ENCODE data around the gene EYS.

The EYS gene

GRCh38 chr6:65707126-65707826, at the start of gene EYS:
Gene EYS, minus strand, starts transcription at chr6:65707226. Its CDS starts 211,816 bp downstream, at chr6:65495410.
- DNase-seq = no peak

DNA sequence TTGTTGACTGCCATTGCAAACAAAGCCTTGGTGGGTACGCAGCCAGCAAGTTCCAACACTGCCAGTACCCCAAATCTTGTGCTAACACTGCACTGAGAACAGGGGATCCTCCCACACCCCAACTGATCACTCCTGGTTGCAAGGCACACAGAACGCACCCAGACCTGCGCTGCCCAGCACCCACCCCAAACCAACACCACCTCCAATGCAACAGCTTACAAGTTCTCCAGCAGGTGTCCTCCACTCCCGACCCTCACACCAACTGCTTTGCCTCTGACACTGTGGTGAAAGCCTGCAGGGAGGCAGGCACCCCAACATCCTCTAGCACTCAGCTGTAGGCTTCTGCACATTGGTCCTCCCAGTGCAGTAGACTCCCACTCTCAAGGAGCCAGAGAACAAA, 39.3 kb upstream of the EYS start:
- no peak for DNase-seq

DNA sequence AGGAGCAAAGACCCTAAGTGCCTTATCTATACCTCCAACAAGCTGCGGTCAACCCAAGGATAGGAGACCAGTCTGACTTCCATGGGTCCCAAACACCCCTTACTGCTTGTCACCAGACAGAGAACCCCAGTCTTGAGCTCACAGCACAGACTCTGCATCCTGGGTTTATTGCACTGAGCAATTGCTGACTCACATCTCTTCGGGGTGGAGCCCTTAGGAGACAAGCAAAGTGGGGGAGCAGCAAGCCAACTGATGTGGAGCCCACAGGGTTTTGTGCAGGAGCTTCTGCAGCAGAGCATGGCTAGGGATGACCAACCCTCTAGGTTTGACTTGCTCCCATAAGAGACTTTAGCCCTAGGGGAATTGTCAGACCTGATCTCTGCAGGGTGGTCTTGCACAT, 38.6 kb upstream of the EYS start:
- DNase-seq = no peak

DNA sequence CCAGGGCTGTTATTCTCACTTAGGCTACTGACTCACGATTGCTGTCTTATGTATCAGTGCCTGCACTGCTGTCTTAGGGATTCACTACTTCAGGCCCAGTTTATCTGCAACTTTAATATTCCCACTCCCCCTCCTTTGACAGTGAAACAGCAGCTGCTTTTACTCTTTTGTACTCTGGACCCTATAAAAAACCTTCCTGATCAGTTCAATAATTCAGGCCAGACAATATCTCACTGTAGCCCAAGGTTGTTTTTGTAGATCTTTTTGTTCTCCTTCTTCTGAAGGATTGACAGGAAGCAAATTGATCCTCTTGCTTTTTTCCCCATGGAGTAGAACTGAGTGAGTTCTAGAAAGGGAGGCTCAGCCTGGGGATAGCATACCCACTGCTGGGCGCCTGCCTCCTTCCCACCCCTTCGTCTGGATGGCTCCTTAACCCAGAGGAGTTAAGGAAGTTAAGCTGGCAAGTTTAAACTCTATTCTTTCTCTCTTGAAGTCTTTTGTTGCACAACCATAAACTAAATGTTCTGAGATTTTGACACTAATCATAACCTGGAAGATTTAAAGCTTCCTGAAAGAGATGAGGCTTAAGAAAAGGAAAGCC, 22.0 kb upstream of the EYS start:
- DNase-seq = no peak

DNA sequence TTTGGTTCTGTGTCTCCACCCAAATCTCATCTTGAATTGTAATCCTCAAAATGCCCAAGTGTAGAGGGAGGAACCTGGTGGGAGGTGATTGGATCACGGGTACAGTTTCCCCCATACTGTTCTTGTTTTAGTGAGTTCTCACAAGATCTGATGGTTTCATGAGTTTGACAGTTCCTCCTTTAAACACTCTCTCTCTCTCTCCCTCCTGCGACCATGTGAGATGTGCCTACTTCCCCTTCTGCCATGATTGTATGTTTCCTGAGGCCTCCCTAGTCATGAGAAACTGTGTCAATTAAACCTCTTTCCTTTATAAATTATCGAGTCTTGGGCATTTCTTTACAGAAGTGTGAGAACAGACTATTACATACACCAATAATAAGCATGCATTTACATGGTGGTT, 12.1 kb upstream of the EYS start:
- no peak for DNase-seq

- no peak for DNase-seq
These were observed 4.5 kb upstream of the EYS start for GRCh38 chr6:65711531-65711930.

GRCh38 chr6:65709099-65709830, 2.2 kb upstream of the EYS start:
- DNase-seq = no peak

- no peak for DNase-seq
These were observed 1.1 kb upstream of the EYS start for GRCh38 chr6:65708162-65708561.

GRCh38 chr6:65706436-65706835, 590 bp downstream of the EYS start:
- no peak for DNase-seq

DNA sequence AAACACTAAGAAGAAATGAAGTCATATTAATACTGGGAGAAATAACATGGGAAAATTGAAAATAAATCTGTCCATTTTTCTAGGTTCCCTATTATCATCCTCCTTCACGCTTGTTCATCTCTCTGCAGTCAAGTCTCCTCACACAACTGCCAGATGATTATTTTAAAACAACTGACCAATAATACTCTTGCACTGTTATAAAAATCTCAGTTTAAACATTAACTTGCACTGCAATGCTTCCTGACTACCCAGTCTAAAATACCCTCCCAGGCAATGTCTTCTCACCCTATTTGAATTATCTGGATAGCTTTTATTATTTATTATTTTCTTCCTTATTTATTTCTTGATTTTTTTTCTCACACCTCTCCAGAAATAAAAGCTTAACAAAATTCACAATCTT, 5.7 kb downstream of the EYS start:
- DNase-seq = no peak

GRCh38 chr6:65700561-65700960, 6.5 kb downstream of the EYS start:
- DNase-seq = no peak

GRCh38 chr6:65692109-65692508, 14.9 kb downstream of the EYS start:
- no peak for DNase-seq

- DNase-seq = no peak
These were observed 26.8 kb downstream of the EYS start for GRCh38 chr6:65680232-65680631.

GRCh38 chr6:65671922-65672321, 35.1 kb downstream of the EYS start:
- no peak for DNase-seq

GRCh38 chr6:65667916-65668656, 38.9 kb downstream of the EYS start:
- DNase-seq = no peak

- DNase-seq = no peak
These were observed 56.9 kb downstream of the EYS start for GRCh38 chr6:65650086-65650485.

- DNase-seq = no peak
These were observed 57.6 kb downstream of the EYS start for GRCh38 chr6:65649392-65649791.

DNA sequence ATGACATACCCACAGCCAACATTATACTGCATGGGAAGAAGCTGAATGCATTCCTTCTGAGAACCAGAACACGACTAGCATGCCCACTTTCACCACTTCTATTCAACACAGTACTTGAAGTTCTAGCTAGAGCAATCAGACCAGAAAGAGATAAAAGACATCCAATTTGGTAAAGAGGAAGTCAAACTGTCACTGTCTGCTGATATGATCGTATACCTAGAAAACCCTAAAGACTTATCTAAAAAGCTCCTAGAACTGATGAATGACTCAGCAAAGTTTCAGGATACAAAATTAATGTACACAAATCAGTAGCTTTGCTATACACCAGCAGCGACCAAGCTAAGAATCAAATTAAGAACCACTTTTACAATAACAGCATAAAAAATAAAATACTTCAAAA, 60.5 kb downstream of the EYS start:
- DNase-seq = no peak

DNA sequence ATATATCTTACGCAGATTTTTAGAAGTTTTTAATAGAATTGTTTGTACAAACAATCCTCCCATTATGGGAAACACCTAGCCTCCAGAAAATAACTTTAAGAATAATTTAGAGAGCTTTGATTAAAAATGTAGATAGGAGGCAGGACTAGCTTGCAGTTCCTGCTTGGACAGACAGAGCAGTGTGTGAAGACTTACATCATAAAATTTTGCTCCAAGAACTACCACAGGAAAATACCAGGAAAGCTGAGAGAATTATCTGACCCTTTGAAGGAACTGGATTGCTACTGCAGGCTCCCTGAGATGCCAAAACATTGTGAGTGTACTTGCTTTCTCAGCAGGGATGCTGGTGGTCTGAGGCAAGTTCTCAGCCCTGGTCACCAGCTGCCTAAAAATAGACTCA, 64.2 kb downstream of the EYS start:
- no peak for DNase-seq

DNA sequence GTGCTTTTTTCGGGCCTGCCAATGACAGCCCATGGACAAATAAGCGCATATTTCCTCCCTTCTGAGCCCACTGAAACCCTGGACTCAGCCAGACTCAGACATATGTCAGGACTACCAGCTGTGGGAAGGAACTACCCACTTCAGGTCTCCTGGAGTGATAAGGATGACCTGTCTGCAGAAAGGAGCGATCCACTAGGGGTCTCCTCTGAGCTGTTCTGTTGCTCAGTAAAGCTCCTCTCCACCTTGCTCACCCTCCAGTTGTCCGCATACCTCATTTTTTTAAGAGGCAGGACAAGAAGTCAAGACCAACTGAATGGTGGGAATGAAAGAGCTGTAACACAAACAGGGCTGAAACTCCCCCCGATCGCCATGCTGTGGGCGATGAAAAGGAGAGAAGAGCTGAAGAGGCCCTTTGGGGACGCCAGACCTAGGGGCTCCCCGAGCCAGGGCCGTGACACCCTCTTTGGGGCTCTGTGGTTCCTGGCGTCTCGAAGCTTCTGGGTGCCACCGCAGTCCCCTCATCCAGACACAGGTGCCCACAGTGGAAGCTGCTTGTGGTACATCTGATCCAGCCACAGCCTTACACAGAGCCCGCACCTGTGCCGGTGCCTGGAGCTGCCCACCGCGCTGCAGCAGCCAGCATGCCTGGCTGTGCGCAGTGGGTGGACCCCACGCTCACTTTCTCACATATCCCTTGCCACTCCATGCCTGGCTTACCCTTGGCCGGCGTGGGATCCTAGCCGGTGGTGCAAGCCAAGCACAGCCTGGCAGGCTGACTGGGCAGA, 68.8 kb downstream of the EYS start:
- DNase-seq = no peak

GRCh38 chr6:65637289-65638046, 69.6 kb downstream of the EYS start:
- no peak for DNase-seq

DNA sequence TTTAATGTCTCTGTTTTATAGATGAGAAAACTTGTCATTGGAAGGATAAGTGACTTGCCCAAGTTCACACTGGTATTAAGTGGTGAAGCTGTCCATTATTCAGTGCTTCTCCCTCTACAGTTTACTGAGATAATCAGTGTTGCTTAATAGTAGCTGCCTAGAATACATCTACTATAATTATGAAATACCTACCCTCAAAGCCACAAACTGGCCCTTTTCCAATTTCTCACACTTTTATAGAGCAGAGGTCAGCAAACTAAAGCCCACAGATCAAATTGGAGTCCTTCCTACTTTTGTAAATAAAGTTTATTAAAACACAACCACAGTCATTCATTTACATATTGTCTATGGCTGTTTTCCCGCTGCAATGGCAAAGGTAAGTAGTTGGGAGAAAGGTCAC, 73.5 kb downstream of the EYS start:
- no peak for DNase-seq
